ENCODE measurements around the gene FADS3.

FADS3 gene

GRCh38 chr11:61891331-61892084, at the start of gene FADS3:
Gene FADS3, minus strand, starts transcription at chr11:61891545. Its CDS starts 164 bp downstream, at chr11:61891381.
- peak; percentile 51 for DNase-seq (ENCODE audit: low read depth)
- H3K4me3 ChIP-seq (ENCODE audit: low read depth, low read length) = peak within 1 kb of the TSS; percentile 74
- TF ChIP-seq, protein P1, sequence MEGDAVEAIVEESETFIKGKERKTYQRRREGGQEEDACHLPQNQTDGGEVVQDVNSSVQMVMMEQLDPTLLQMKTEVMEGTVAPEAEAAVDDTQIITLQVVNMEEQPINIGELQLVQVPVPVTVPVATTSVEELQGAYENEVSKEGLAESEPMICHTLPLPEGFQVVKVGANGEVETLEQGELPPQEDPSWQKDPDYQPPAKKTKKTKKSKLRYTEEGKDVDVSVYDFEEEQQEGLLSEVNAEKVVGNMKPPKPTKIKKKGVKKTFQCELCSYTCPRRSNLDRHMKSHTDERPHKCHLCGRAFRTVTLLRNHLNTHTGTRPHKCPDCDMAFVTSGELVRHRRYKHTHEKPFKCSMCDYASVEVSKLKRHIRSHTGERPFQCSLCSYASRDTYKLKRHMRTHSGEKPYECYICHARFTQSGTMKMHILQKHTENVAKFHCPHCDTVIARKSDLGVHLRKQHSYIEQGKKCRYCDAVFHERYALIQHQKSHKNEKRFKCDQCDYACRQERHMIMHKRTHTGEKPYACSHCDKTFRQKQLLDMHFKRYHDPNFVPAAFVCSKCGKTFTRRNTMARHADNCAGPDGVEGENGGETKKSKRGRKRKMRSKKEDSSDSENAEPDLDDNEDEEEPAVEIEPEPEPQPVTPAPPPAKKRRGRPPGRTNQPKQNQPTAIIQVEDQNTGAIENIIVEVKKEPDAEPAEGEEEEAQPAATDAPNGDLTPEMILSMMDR (IDR thresholded peaks at IDR 0.05; ENCODE audit: control insufficient read depth, extremely low read depth, insufficient read depth) = no peak

- no peak overlapping the region for H3K4me3 ChIP-seq (ENCODE audit: low read depth, low read length)
- TF ChIP-seq, protein P1 (IDR thresholded peaks at IDR 0.05; ENCODE audit: control insufficient read depth, extremely low read depth, insufficient read depth) = no peak
- DNase-seq (ENCODE audit: low read depth) = no peak
These were observed 49.1 kb upstream of the FADS3 start for GRCh38 chr11:61940466-61940865.

DNA sequence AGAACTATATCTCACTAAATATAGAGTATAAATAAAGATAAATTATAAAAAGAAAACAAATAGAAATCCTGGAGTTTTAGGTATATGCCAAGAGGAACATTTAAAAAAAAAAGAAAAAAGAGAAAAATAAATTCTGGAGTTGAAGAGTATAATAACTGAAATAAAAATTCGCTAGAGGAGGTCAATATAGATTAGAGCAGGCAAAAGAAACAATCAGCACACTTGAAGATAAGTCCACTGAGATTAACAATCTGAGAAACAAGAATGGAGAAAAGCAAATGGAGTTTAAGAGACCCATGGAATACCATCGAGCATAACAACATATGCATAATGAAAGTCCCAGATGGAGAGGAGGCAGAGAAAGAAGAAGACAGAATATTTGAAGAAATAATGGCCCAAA, 44.5 kb upstream of the FADS3 start:
- TF ChIP-seq, protein P1 (IDR thresholded peaks at IDR 0.05; ENCODE audit: control insufficient read depth, extremely low read depth, insufficient read depth) = no peak
- H3K4me3 ChIP-seq (ENCODE audit: low read depth, low read length) = no peak overlapping the region
- DNase-seq (ENCODE audit: low read depth) = no peak

DNA sequence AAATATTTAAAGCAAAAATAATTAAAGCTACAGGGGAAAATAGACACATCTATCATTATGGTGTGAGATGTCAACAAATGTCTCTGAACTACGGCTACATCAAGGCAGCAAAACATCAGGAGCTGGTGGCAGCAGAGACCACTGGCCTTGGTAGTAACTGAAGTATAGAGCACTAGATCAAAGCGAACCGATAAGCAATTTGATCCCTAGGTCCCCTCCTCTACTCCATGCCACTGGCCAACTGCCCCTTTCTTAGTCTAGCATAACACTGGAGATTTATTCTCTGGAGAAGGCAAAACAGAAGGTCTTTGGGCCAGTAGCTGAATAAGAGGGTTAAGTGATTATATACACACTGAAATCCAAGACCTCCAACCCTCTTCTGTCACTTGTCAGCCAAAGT, 39.6 kb upstream of the FADS3 start:
- no peak overlapping the region for H3K4me3 ChIP-seq (ENCODE audit: low read depth, low read length)
- no peak for DNase-seq (ENCODE audit: low read depth)
- TF ChIP-seq, protein P1 (IDR thresholded peaks at IDR 0.05; ENCODE audit: control insufficient read depth, extremely low read depth, insufficient read depth) = no peak

DNA sequence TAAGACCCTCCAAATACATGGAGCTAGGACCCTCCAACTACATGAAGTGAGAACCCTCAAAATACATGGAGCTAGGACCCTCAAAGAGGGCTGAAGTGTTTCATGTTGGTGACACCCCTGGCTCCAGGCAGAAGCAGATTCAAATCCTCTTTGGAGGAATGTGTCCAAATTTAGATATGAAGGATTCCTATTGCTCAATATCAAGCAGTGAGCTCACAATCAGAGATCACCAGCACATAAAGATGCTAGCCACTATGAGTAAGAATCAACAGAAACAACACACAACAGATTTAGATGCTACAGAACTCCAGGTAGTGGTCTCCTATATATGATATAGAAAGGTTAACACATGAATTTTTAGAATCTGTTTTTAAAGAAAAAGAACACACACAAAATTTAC, 37.3 kb upstream of the FADS3 start:
- no peak for DNase-seq (ENCODE audit: low read depth)
- TF ChIP-seq, protein P1 (IDR thresholded peaks at IDR 0.05; ENCODE audit: control insufficient read depth, extremely low read depth, insufficient read depth) = no peak
- no peak overlapping the region for H3K4me3 ChIP-seq (ENCODE audit: low read depth, low read length)

GRCh38 chr11:61927501-61927900, 36.2 kb upstream of the FADS3 start:
- DNase-seq (ENCODE audit: low read depth) = no peak

More at GRCh38 chr11:61927501-61927900, 36.2 kb upstream of the FADS3 start:
- TF ChIP-seq, protein P1 (IDR thresholded peaks at IDR 0.05; ENCODE audit: control insufficient read depth, extremely low read depth, insufficient read depth) = no peak
- H3K4me3 ChIP-seq (ENCODE audit: low read depth, low read length) = no peak overlapping the region
